HepG2 (cell line): ENCODE results near the gene LDB2. TPM values are rescaled to one million over a fixed set of nuclear protein-coding genes. Genes with fewer than 3 reads are reported as not detected.

Source experiments
- ATAC-seq: fragments of 200-7000 bp; cut with Tn5 transposase; 3 replicates; pipeline ENCODE4 v1.9.1; 2020; ENCODE audit warnings: mild to moderate bottlenecking, moderate library complexity
- BruUV-seq: library from RNA; stranded (reverse); fragments of 400-500 nt; replicated peaks from 2 replicates; lab custom pipeline; 2021; lab: Mats Ljungman, UMichigan
- CTCF ChIA-PET: fragments of 300-600 bp; formaldehyde crosslinking; extraction: SDS; loops from one replicate; lab custom pipeline; 2021; ENCODE audit warnings: low total read pairs, inconsistent platforms, low intra/inter-chr PET ratio; lab: Yijun Ruan, JAX
- POLR2A ChIA-PET: fragments of 350-600 bp; sonication (Branson Sonifier 250); formaldehyde crosslinking; loops from one replicate; lab custom pipeline; 2020; ENCODE audit warnings: antibody characterized with exemption, inconsistent platforms; lab: Yijun Ruan, JAX
- DNase-seq: peaks from one replicate; pipeline ENCODE4 v3.0.0-alpha.2; 2015; ENCODE audit warnings: low spot score
- FAIRE-seq: peaks from 3 replicates; lab custom pipeline; 2011; peaks lifted over from hg19 to GRCh38; lab: Jason Lieb, UNC
- H2AFZ ChIP-seq: one replicate; pipeline ENCODE4 v1.6.1; 2011; ENCODE audit warnings: low read length, inconsistent platforms
- H3K27ac ChIP-seq: fragments of 300-600 bp; 3 replicates; pipeline ENCODE4 v1.8.0; 2011; ENCODE audit warnings: mixed run types, mild to moderate bottlenecking, mixed read lengths, low read length, inconsistent platforms; ENCODE audit not compliant: insufficient read depth; ENCODE audit errors: extremely low read length
- H3K27me3 ChIP-seq, 2 experiments: fragments of 200-600 bp in 1 of 2; 2 replicates in 1 of 2; 3 replicates in 1 of 2; pipeline versions ENCODE4 v1.6.0 to v1.8.0; 2011; ENCODE audit warnings: low read length in 2 of 2, mild to moderate bottlenecking in 2 of 2, moderate library complexity in 2 of 2, inconsistent platforms in 1 of 2; ENCODE audit not compliant: insufficient read depth in 2 of 2, control insufficient read depth in 1 of 2
- H3K36me3 ChIP-seq, 2 experiments: fragments of 200-600 bp in 1 of 2; replicated peaks in 1 of 2; 2 replicates in 1 of 2; 3 replicates in 1 of 2; pipeline versions ENCODE4 v1.5.1 to v1.8.0; 2011; ENCODE audit warnings: low read length in 2 of 2, inconsistent platforms in 1 of 2; ENCODE audit not compliant: insufficient read depth in 2 of 2, control insufficient read depth in 1 of 2
- H3K4me1 ChIP-seq: 2 replicates; pipeline ENCODE4 v1.5.1; 2012; ENCODE audit warnings: low read length, inconsistent platforms; ENCODE audit not compliant: insufficient read depth
- H3K4me2 ChIP-seq: 2 replicates; pipeline ENCODE4 v1.6.0; 2011; ENCODE audit warnings: low read depth, low read length, inconsistent platforms
- H3K4me3 ChIP-seq, 3 experiments: fragments of 200-600 bp in 1 of 3; sonication (generic), shearing (Covaris generic) in 1 of 3; replicated peaks in 1 of 3; 2 replicates each; pipeline ENCODE4 v1.5.1; 2011 to 2016; ENCODE audit warnings: low read length in 3 of 3, inconsistent platforms in 2 of 3, low read depth in 2 of 3, mild to moderate bottlenecking in 2 of 3, control low read depth in 1 of 3, mixed read lengths in 1 of 3; ENCODE audit not compliant: insufficient read depth in 1 of 3
- H3K79me2 ChIP-seq: one replicate; pipeline ENCODE4 v1.6.1; 2011; ENCODE audit warnings: low read length, inconsistent platforms; ENCODE audit not compliant: insufficient read depth
- H3K9ac ChIP-seq: 2 replicates; pipeline ENCODE4 v1.6.0; 2011; ENCODE audit warnings: mild to moderate bottlenecking, low read depth, low read length, inconsistent platforms; ENCODE audit not compliant: insufficient read depth
- H3K9me3 ChIP-seq: 2 replicates; pipeline ENCODE4 v1.5.1; 2012; ENCODE audit warnings: mild to moderate bottlenecking, low read length
- H4K20me1 ChIP-seq: 2 replicates; pipeline ENCODE4 v1.6.0; 2011; ENCODE audit warnings: inconsistent platforms, mild to moderate bottlenecking, low read length, moderate library complexity; ENCODE audit not compliant: insufficient read depth
- EP300 ChIP-seq, 3 experiments: sonication (generic) in 1 of 3; formaldehyde crosslinking in 1 of 3; IDR thresholded peaks; 2 replicates each; pipeline versions ENCODE4 v1.5.1 to v1.6.1; 2011 to 2020; ENCODE audit warnings: low read depth in 2 of 3, low read length in 2 of 3, borderline replicate concordance in 1 of 3, improper control_type of control experiment in 1 of 3, mild to moderate bottlenecking in 1 of 3, missing genetic modification reagents in 1 of 3, moderate library complexity in 1 of 3
- HNRNPLL ChIP-seq: fragments of 200-400 bp; formaldehyde crosslinking; IDR thresholded peaks from 2 replicates; pipeline ENCODE4 v1.6.1; 2017; ENCODE audit warnings: mild to moderate bottlenecking, low read depth, low read length; ENCODE audit not compliant: poor library complexity, severe bottlenecking
- MBD4 ChIP-seq: IDR thresholded peaks from 2 replicates; pipeline ENCODE4 v1.6.1; 2012; ENCODE audit warnings: low read length, inconsistent platforms, borderline replicate concordance
- NFKB2 ChIP-seq: sonication (generic); formaldehyde crosslinking; IDR thresholded peaks from 2 replicates; pipeline ENCODE4 v1.4.0; 2020; ENCODE audit warnings: missing genetic modification reagents, borderline replicate concordance
- RFX1 ChIP-seq: fragments of 450-650 bp; IDR thresholded peaks from 2 replicates; pipeline ENCODE4 v1.6.1; 2017
- SYNCRIP ChIP-seq: fragments of 200-400 bp; formaldehyde crosslinking; IDR thresholded peaks from 2 replicates; pipeline ENCODE4 v1.6.1; 2018; ENCODE audit warnings: mild to moderate bottlenecking, low read depth, low read length; ENCODE audit not compliant: insufficient read depth
- ZNF124 ChIP-seq: sonication (generic); formaldehyde crosslinking; IDR thresholded peaks from 2 replicates; pipeline ENCODE4 v1.4.0; 2020; ENCODE audit warnings: missing genetic modification reagents
- ZNF644 ChIP-seq: IDR thresholded peaks from 2 replicates; pipeline ENCODE4 v1.6.1; 2016; ENCODE audit warnings: low read depth
- WGBS: methylation state at CpG from one replicate; pipeline ENCODE4 v1.1.6; 2017; ENCODE audit warnings: low lambda C conversion rate; 5-methylcytosine and 5-hydroxymethylcytosine counted together
- in situ Hi-C: cut with HindIII; loops from 2 replicates; pipeline ENCODE4 v1.10.0; 2017; ENCODE audit warnings: low pct_unique_long_range_greater_than_20kb; ENCODE audit not compliant: extremely low pct_ligation_motif_present
- intact Hi-C: fragments of 100-400 bp; cut with micrococcal nuclease; formaldehyde crosslinking; loops from one replicate; pipeline ENCODE4 v1.10.0; 2022; ENCODE audit not compliant: unreplicated experiment
- polyA plus RNA-seq, 8 experiments: library from polyadenylated mRNA; depleted of rRNA in 3 of 8; stranded (reverse) in 7 of 8; unstranded in 1 of 8; fragments of >200 nt; fragmentation: Illumina TruSeq in 4 of 8; extraction: Trizol in 4 of 8; gene quantifications; 2 replicates each; pipeline versions ENCODE4 v1.2.1 to v1.2.3, GENCODE V29; 2011 to 2016; ENCODE audit warnings: low read depth in 4 of 8, missing spikeins in 1 of 8, mixed read lengths in 1 of 8; ENCODE audit not compliant: insufficient read depth in 1 of 8
- total RNA-seq, 5 experiments: library from RNA; depleted of rRNA; stranded (reverse); fragments of >200 nt; fragmentation: Illumina TruSeq; extraction: Trizol; gene quantifications; 2 replicates each; pipeline ENCODE4 v1.2.3, GENCODE V29; 2016; ENCODE audit warnings: low read depth in 1 of 5
- TF ChIP-seq, protein P1 (sequence below): sonication (generic); formaldehyde crosslinking; IDR thresholded peaks from 2 replicates; pipeline ENCODE4 v1.5.0; 2020; ENCODE audit warnings: missing genetic modification reagents, mild to moderate bottlenecking, borderline replicate concordance

The LDB2 gene
- total and polyA plus RNA-seq, 2 of the 13 experiments (the other 11 are each of a cell fraction or from before 2014, with no cell fraction given) = not detected

DNA sequence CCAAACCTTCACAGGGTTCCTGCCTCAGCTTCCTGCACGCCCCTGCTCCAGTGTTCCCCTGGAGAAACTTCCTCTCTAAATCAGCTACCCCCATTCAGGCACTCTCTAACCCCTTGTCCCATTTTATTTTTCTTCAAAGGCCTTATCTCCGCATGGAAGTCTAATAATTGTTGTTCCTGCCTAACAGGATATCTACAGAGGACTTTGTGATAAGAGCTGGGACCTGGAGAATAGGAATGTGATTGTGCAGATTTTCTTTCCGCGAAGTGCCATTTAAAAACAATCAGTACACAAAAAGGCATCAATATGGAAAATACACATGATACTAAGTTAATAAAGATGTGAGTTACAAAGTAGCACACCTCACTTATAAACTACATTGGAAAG lies 32.6 kb downstream of the LDB2 start:
- intact Hi-C loops = no loop called here
- FAIRE-seq (no peak), DNase-seq (no peak), ATAC-seq (no peak)
- no peak overlapping the region for H3K9ac ChIP-seq
- ChIA-PET CTCF (no interaction called here), POLR2A (no interaction called here)
- TF ChIP-seq RFX1 (no peak), SYNCRIP (no peak), EP300 (IDR thresholded peaks at IDR 0.05; ENCODE audit: low read depth in 2 of 2, low read length in 2 of 2) (no peak), EP300 (CRISPR knock-in tag; IDR thresholded peaks at IDR 0.05; ENCODE audit: borderline replicate concordance) (no peak), HNRNPLL (no peak), MBD4 (no peak), NFKB2 (CRISPR knock-in tag) (no peak), ZNF124 (CRISPR knock-in tag) (no peak), ZNF644 (CRISPR knock-in tag) (no peak)
- TF ChIP-seq, protein P1, sequence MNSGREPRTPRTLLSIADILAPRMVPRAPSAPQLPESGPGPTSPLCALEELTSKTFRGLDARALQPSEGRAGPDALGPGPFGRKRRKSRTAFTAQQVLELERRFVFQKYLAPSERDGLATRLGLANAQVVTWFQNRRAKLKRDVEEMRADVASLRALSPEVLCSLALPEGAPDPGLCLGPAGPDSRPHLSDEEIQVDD (CRISPR knock-in tag) = no peak
- no peaks in the 10 kb centered on the region for H3K4me1 ChIP-seq
- no peaks in the 10 kb centered on the region for H4K20me1 ChIP-seq
- no peaks in the 10 kb centered on the region for H3K79me2 ChIP-seq
- no peak overlapping the region for H2AFZ ChIP-seq
- H3K36me3 ChIP-seq = no peaks in the 10 kb centered on the region
- H3K27ac ChIP-seq = no peak overlapping the region
- 13% methylated on average over 4 of the region's 4 CpGs for WGBS
- H3K4me2 ChIP-seq = no peak overlapping the region
- in situ Hi-C loops = no loop called here
- no TSS peak for BruUV-seq
- no peaks in the 10 kb centered on the region for H3K9me3 ChIP-seq
- H3K27me3 ChIP-seq = peaks cover 0 to 3% of the 10 kb centered on the region in 2 experiments; a peak in 3 of 5 replicates
- H3K4me3 ChIP-seq = no peak overlapping the region
